EH (cell line): ENCODE measurements around the gene CHDH.

Experiments
- DNase-seq: peaks from one replicate; pipeline ENCODE4 v3.0.0-alpha.2; 2015; ENCODE audit warnings: low read depth

CHDH gene

DNA sequence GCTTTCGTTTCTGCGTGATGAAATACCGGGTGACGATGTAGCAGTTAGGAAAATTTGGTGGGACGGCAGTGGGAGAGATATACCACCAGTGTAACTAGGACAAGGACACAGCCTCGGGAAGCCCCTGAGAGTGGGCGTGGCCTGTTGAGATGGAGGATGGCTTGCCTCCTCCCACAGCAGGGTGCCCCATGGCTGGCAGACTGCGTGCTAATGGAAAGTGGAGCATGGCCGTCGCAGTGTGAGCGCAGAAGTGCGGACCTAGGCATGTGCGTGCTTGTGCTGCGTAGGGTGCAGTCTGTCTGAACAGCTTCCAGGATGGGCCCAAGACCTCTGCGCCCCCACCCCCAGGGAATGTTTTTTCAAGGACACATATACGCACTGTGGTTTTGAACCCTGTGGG is 56.8 kb downstream of the CHDH start:
- no peak for DNase-seq

DNA sequence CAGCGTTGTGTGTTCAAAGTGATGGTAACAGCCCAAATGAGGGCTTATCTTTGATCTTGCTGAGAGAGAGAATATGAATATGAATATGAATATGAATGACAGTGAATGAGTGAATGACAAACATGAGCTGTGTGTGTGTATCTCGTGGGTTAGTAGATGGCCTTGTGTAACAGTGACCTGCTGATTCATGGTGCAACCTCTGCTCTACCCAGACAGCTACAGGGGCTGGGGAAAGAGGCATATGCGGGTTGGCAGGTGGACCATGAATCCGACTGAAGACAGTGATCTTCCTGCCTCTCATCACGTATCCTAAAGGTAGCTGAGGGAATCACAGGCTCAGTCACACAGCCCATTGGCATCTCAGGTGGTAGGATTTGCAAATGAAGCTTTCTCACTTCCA is 58.2 kb downstream of the CHDH start:
- no peak for DNase-seq

DNA sequence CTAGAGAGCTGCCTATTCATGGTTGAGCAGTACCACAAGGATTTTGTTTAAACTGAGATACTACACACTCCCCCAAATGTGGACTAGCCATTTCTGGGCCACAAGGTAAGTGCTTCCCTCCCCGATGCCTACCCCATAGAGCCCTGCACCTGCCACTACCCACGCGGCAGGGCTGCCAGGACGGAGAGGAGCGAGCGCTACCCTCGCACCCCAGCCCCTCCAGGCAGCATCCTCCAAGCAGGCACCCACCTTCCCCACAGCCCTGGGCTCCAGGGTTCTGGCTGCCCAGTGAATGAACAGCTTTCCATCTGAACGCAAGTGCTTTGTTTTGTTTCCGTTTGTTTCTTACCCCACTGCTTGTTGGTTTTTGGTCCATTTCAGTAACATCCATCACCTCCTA is 59.2 kb downstream of the CHDH start:
- DNase-seq = no peak

DNA sequence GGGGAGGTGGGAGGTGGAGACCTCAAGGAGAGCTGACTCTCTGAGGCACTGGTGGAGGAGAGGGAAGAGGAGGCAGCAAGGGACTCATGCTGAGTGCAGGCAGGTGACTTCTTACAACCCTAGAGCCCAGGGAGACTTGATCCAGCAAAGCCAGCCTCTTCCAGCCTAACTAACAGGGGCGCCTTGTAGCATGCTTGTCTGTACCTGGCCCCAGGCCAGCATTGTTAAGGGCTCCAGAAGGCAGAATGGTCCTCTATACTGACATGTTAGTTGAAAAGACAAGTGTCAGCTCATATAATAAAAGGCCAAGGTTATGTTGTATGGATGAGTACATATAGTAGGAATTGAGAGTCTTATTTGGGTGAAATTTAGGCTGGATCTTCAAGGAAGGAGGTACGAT is 65.4 kb downstream of the CHDH start:
- DNase-seq = no peak

DNA sequence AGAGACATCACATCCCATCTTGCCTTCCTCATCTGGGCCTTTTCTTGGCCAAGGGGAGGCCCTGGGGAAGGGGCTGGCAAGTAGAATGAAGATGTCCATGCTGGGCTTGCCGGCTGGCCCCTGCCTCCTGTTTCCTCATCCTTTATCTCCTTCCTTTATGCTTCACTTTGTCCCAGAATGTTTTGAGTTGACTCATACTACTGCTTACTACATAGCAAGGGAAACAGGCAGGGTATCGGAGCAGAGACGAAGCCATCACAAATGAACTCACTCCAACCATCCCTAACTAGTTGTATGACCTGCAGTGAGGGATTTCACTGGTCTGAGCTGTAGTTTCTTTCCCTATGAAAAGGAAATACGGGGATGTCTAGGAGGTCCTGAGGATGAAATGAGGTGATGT is 66.0 kb downstream of the CHDH start:
- no peak for DNase-seq

DNA sequence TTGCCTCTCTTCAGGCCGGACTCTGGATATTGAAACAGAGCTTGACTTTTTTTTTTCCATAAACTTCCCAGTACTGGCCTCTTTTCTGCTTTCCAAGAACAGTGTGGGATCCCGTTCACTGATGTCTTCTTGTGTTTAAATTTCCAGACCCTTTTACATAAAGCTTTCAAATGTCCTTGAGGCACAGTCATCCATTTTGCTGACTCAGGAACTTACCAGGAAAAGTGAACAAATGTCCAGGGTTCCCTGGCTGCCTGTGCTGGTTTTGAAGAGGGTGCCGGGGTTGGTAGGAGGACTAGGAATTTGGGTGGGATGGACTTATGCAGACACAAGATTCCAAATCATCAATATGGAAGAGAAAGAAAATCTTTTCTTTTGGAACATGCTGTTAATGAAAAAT is 68.1 kb downstream of the CHDH start:
- no peak for DNase-seq

DNA sequence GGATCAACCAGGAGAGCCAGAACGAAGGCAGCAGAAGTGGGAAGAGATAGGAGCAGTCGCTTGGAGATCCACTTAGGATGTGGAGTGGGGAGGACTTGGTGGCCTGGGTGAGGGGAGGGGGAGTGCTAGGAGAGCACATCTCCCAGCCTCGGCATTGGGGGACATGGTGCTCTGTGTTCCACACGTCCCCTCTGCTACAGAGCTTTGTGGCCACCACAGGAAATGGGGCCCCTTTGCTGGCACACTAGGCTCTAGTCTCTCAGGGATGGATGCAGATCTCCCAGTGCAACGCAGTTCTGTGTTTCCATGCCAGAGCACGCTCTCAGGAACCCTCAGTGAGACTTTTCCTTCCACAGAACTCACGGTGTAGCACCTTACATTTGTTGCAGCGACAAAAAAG is 68.8 kb downstream of the CHDH start:
- no peak for DNase-seq

DNA sequence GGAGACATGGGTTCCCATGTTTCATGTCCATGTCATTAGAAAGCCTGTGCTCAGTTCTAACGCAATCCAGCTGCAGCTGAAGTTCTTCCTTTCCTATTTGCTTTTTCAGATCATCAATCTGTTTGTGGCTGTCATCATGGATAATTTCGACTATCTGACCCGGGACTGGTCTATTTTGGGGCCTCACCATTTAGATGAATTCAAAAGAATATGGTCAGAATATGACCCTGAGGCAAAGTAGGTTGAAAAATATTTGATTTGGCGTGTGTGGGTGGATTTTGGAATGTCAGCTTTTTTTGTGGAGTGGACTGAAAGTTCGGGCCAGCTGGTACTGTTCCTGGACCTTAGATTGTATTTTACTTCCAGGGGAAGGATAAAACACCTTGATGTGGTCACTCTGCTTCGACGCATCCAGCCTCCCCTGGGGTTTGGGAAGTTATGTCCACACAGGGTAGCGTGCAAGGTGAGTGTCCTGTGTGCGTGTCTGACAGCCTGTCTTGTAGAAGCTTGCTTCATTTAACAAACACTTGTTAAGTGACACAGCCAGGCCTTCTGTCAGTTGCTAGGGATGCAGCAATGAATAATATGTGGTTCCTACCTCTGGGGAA is 69.6 kb downstream of the CHDH start:
- peak; percentile 71 for DNase-seq

DNA sequence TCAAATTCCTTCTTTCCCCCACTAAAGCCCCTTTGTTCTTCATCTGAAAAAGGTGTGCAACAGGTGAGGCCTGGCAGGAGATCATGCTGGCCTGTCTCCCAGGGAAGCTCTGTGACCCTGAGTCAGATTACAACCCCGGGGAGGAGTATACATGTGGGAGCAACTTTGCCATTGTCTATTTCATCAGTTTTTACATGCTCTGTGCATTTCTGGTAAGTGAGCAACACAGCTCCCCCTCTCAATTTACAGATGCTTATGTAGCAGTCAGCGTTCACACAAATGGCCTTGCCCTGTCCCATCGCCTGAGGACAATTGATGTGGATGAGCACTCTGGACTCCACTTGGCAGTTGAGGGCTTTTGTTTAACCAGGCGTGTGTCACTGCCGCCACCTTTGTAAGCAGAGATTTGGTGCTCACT is 70.4 kb downstream of the CHDH start:
- DNase-seq = peak; percentile 65

DNA sequence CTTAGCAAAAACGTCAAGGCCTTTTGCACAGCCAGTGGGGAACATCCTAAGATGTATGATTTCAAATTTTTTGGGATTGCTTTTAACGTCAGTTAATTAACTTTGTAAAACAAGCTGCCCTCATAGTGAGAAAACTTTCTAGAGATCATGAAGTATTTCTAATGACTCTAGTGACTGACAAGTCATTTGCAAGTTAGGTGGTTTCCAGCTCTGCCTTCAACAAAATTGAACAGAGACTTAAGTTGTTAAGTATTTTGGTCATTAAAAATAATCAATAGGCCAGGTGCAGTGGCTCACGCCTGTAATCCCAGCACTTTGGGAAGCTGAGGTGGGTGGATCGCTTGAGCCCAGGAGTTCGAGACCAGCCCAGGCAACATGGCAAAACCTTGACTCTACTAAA is 71.2 kb downstream of the CHDH start:
- DNase-seq = no peak

DNA sequence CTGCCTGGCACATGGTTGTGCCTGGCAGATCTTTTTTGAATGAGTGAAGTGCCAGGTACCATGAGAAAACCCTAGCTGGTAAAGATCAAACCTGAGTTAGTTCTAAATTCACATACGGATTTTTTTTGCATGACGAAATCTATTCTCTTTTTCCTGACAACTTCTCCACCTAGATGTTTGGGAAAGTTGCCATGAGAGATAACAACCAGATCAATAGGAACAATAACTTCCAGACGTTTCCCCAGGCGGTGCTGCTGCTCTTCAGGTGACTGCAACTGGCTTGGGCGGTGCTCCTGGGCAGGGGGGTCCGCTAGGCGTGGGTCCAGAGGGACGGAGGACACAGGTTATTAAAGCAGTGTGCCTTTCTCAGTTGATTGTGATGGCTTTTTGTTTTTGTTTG is 71.8 kb downstream of the CHDH start:
- no peak for DNase-seq

DNA sequence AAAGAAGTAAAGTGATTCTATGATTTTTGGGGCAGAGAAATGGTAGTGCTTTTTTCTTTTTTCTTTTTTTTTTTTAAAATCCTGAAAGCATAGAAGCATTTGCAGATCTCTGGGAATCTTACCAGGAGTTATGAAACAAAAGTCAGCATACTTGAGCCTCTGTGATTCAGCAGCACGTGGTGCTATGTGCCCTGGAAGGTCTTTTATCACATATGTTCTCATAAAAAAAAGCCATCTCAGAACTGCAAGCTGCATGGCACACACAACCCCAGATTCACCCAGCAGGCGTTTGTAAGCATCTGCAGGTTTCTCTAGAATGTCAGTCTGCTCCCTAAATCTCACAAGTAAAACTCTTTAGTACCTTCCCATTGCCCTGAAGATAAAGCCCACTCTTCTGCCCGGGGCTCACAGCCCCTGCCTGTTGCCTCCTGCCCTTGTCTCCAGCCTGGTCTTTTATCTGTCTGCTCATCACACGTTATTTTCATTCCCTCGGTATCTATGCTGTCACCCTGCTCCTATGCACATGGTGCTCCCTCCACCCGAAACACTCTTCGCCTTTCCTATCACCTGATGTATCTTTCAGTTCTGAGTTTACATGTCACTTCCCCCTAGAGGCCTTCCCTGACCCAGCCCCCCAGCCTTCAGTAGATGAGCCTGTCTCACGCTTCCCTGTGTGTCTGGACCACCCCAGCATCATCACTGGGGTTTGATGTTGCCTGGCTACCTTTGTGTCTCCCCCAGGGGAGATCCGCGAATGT is 72.4 kb downstream of the CHDH start:
- peak; percentile 90 for DNase-seq

DNA sequence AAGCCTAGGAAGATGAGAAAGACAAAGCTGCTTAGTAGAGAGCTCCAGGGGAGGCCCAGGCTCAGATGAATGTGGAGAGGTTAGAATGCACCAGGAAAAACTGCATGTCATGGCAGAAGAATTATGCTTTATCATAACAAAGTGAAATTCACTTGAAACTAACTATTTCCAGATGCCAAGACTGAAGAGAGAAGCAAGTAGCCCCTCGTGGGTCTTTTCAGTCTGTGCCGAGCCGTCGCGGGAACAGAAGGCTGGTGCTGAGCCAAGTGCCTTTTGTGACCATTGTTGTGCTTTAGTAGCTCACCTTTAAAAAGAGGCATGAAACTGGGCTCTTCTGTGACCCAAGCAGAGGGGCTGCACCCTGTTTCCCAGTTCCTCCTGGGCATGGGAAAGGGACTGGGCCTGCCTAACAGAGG is 73.2 kb downstream of the CHDH start:
- peak; percentile 76 for DNase-seq

DNA sequence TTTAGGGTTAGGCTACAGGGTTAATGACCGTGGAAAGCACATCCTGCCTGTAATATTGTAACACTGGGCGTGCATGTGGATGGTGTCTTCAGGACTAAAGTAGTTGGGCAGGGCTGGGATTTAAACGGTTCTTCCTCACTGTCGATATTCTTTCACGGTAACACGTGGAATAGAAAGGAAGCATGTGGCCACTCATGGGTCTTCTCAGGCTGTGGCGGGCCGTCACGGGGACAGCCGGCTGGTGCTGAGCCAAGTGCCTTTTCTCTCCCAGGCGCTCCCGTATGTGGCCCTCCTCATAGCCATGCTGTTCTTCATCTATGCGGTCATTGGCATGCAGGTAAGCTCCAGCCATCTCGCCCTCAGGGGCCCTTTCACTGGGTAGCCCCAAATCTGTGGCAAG is 73.7 kb downstream of the CHDH start:
- DNase-seq = no peak

DNA sequence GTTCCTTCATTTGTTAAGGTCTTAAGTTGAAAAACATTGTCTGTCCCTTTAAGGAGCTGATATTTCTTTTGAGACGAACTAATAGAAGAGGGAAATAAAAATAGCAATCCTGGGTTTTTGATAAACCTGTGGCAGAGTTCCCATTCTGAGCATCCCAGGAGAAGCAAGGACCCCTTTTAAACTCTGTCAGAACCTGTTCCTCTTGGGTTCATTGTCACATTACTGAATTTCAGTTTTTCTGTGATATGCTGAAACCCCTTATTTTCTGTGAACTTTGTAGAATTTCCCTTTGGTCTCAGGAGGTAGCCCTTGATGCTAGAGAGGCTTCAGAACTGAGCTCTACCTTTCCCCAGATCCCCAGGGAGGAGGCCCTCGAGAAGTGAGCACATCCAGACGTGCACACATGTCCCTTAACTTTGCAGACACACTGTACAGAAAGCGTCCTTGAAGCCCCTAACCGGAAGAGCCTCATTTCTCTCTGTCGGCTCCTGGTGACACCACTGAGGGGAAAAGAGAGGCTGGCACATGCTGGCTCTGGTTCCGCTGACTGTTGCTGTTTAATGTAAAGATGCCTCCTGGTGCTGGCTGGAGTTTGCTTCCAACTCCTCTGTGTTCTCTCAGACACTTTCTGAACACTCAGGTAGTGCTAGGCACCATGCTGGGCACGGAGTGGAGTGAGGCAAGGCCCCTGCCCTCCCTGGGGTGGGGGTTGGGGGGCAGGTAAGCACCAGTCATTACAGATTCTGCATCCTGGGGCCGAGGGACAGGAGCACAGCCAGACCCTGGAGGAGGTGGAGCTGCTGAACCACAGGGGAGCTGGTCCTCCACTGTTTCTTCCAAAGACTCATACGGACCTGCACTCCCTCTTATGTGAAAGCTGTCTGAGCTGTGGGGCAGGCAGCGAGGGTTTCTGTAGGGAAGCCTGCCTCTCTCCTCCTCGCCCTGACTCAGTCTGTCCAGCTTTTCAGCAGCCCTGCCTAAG is 77.5 kb downstream of the CHDH start:
- peak; percentile 3 for DNase-seq

DNA sequence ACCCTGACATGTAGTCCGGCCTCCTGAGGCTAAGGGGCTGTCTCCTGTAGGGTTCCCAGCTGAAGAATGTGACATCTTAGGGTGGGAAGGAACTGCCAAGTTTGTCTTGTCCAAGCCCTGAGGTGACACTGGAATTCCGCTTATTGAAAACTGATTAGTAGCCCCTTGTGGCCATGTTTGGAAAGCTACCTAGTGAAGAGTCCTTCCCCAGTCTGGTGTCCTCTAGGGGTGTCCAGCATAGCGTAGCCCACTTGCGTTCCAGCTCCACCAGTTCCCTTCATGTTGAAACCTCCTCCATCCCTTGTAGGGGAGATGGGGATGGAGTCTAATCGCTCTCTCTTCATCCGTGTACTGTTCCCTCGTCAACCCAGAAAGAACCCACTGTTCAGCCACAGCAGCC is 79.5 kb downstream of the CHDH start:
- no peak for DNase-seq

DNA sequence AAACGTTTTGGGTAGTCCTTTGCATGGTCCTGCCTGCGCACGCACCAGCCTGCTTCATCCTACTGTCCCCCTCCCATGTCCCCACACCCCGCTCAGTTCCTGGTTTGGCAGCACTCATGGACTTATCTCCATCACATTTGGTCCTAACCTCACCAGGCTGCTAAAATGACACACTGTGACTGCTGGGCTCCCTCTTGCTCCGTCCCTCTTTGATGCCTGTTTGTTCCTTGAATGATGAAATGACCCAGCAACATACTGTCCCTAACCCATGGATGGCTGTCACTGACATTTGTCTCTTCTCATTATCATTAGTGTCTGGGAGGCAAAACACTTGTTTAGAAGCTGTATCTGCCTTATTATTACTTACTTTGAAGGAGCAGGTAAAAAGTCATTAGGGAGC is 80.5 kb downstream of the CHDH start:
- DNase-seq = no peak

DNA sequence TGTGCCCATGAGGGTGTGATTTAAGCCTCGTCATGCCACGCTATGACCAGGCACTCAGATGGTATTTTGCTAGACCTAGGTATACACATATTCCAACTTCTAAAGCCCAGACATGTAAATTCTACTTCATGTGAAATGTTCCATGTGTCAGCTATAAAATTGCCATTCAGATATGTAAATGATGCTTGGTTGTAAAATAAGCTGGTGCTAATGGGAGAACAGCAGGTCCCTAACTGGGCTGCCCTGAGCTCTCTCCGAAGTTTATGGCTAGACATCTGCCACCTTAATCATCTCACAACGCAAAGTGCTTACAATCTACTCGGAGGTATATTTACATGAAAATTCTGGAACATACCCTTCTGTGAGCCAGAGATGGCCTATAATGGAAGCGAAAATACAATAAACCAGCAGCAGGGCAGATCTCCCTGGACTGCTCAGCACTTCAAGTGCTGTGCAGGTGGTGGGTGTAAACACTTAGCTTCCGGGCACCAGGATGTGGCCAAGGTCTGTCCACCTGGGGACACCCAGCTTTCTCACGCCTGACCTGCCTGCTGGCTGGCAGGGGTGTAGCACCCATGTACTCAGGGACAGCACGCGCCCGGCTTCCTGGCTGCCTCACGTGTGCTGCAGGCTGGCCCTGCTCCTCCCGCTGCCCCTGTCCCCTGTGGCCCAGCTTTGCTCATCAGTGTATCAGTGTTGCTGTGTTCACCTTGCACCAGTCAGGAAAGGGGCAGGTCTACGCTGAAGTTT is 82.0 kb downstream of the CHDH start:
- no peak for DNase-seq

DNA sequence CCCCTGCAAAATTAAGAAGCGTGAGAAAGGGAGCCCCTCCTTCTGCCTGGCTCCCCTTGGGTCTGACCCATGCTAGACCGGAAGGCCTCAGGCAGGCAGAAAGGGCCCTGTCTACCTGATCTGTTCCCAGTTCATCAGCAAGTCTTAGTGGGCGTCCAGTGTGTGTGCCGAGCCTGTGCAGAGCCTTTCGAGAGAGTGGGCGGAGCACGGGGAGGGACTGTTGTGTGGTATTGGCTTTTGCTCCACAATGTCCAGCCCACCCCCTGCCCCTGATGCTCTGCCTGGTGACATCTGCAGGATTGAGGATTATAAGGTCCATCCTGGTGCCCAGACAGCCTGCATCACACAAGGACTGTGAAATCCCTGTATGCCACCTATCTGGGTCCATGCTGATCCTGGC is 82.9 kb downstream of the CHDH start:
- no peak for DNase-seq
